ENCODE measurements around the gene SGCA.

The SGCA gene

DNA sequence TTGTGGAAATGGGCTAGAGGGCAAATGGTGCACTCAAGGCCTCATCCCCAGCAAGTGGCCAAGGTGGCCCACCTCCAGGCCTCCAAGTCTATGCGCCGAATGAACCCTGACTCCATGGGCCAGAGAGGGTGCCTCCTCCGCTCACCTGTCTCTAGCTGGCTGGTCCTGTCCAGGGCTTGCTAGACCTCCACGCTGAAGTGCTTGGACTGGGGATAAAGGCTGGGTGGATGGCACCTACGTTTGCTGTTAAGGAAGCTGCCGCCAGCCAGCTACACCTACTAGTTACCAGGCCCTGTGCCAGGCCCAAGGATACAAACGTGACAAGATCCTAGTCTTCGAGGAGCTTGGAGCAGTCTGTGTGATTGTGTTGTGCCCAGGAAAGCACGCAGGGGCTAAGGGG lies 739 bp upstream of the SGCA start:
- ChIA-PET POLR2A (interaction anchor here (1.3 kb wide), 1 partner anchor 13 kb away, joined by 8 read pairs; no protein-coding TSS in a partner anchor), CTCF (interaction anchor here (0.5 to 7.4 kb wide), 15 partner anchors 10 to 151 kb away, joined by 3 to 106 read pairs (median 5); no protein-coding TSS in a partner anchor)
- H3K36me3 ChIP-seq (ENCODE audit: control insufficient read depth in 2 of 2, insufficient read depth in 1 of 2, low read length in 2 of 2) = no peaks in the 10 kb centered on the region
- H3K4me3 ChIP-seq (ENCODE audit: low read depth, low read length) = no peak overlapping the region
- no peaks in the 10 kb centered on the region for H3K9me3 ChIP-seq (ENCODE audit: control insufficient read depth, insufficient read depth, low read depth, low read length)
- no peak overlapping the region for H3K27ac ChIP-seq (ENCODE audit: extremely low read depth, low read depth, low read length)
- no peak for TF ChIP-seq ZNF121 (tag by site-specific recombination; IDR thresholded peaks at IDR 0.05)
- TF ChIP-seq GLIS1 (tag by site-specific recombination; IDR thresholded peaks at IDR 0.05) = no peak
- no peak for TF ChIP-seq WT1 (tag by site-specific recombination; IDR thresholded peaks at IDR 0.05)
- no peak for TF ChIP-seq ZNF24 (tag by site-specific recombination; IDR thresholded peaks at IDR 0.05)
- TF ChIP-seq ZNF211 (tag by site-specific recombination; IDR thresholded peaks at IDR 0.05; ENCODE audit: low read depth) = no peak
- no peak for TF ChIP-seq ZNF2 (tag by site-specific recombination; IDR thresholded peaks at IDR 0.05)
- TF ChIP-seq ZNF48 (tag by site-specific recombination; IDR thresholded peaks at IDR 0.05) = no peak
- TF ChIP-seq ZBTB10 (tag by site-specific recombination; IDR thresholded peaks at IDR 0.05) = no peak
- TF ChIP-seq ZNF658 (tag by site-specific recombination; IDR thresholded peaks at IDR 0.05) = no peak
- TF ChIP-seq ZNF133 (tag by site-specific recombination; IDR thresholded peaks at IDR 0.05) = no peak
- no peak for TF ChIP-seq ZNF621 (tag by site-specific recombination; IDR thresholded peaks at IDR 0.05)
- TF ChIP-seq ZNF510 (tag by site-specific recombination; IDR thresholded peaks at IDR 0.05; ENCODE audit: insufficient replicate concordance) = no peak
- TF ChIP-seq, protein P1, sequence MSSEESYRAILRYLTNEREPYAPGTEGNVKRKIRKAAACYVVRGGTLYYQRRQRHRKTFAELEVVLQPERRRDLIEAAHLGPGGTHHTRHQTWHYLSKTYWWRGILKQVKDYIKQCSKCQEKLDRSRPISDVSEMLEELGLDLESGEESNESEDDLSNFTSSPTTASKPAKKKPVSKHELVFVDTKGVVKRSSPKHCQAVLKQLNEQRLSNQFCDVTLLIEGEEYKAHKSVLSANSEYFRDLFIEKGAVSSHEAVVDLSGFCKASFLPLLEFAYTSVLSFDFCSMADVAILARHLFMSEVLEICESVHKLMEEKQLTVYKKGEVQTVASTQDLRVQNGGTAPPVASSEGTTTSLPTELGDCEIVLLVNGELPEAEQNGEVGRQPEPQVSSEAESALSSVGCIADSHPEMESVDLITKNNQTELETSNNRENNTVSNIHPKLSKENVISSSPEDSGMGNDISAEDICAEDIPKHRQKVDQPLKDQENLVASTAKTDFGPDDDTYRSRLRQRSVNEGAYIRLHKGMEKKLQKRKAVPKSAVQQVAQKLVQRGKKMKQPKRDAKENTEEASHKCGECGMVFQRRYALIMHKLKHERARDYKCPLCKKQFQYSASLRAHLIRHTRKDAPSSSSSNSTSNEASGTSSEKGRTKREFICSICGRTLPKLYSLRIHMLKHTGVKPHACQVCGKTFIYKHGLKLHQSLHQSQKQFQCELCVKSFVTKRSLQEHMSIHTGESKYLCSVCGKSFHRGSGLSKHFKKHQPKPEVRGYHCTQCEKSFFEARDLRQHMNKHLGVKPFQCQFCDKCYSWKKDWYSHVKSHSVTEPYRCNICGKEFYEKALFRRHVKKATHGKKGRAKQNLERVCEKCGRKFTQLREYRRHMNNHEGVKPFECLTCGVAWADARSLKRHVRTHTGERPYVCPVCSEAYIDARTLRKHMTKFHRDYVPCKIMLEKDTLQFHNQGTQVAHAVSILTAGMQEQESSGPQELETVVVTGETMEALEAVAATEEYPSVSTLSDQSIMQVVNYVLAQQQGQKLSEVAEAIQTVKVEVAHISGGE (tag by site-specific recombination; conservative IDR thresholded peaks at IDR 0.05; ENCODE audit: low read depth) = no peak
- TF ChIP-seq ZSCAN5A (tag by site-specific recombination; IDR thresholded peaks at IDR 0.05) = no peak
- TF ChIP-seq, protein P2, sequence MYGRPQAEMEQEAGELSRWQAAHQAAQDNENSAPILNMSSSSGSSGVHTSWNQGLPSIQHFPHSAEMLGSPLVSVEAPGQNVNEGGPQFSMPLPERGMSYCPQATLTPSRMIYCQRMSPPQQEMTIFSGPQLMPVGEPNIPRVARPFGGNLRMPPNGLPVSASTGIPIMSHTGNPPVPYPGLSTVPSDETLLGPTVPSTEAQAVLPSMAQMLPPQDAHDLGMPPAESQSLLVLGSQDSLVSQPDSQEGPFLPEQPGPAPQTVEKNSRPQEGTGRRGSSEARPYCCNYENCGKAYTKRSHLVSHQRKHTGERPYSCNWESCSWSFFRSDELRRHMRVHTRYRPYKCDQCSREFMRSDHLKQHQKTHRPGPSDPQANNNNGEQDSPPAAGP (tag by site-specific recombination; IDR thresholded peaks at IDR 0.05) = no peak
- no peak for TF ChIP-seq ZNF623 (tag by site-specific recombination; IDR thresholded peaks at IDR 0.05)
- TF ChIP-seq ZNF248 (tag by site-specific recombination; IDR thresholded peaks at IDR 0.05) = no peak
- TF ChIP-seq, protein P3, sequence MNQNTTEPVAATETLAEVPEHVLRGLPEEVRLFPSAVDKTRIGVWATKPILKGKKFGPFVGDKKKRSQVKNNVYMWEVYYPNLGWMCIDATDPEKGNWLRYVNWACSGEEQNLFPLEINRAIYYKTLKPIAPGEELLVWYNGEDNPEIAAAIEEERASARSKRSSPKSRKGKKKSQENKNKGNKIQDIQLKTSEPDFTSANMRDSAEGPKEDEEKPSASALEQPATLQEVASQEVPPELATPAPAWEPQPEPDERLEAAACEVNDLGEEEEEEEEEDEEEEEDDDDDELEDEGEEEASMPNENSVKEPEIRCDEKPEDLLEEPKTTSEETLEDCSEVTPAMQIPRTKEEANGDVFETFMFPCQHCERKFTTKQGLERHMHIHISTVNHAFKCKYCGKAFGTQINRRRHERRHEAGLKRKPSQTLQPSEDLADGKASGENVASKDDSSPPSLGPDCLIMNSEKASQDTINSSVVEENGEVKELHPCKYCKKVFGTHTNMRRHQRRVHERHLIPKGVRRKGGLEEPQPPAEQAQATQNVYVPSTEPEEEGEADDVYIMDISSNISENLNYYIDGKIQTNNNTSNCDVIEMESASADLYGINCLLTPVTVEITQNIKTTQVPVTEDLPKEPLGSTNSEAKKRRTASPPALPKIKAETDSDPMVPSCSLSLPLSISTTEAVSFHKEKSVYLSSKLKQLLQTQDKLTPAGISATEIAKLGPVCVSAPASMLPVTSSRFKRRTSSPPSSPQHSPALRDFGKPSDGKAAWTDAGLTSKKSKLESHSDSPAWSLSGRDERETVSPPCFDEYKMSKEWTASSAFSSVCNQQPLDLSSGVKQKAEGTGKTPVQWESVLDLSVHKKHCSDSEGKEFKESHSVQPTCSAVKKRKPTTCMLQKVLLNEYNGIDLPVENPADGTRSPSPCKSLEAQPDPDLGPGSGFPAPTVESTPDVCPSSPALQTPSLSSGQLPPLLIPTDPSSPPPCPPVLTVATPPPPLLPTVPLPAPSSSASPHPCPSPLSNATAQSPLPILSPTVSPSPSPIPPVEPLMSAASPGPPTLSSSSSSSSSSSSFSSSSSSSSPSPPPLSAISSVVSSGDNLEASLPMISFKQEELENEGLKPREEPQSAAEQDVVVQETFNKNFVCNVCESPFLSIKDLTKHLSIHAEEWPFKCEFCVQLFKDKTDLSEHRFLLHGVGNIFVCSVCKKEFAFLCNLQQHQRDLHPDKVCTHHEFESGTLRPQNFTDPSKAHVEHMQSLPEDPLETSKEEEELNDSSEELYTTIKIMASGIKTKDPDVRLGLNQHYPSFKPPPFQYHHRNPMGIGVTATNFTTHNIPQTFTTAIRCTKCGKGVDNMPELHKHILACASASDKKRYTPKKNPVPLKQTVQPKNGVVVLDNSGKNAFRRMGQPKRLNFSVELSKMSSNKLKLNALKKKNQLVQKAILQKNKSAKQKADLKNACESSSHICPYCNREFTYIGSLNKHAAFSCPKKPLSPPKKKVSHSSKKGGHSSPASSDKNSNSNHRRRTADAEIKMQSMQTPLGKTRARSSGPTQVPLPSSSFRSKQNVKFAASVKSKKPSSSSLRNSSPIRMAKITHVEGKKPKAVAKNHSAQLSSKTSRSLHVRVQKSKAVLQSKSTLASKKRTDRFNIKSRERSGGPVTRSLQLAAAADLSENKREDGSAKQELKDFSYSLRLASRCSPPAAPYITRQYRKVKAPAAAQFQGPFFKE (tag by site-specific recombination; IDR thresholded peaks at IDR 0.05; ENCODE audit: borderline replicate concordance) = no peak
- H3K4me1 ChIP-seq (ENCODE audit: control insufficient read depth, insufficient read depth, low read length) = no peaks in the 10 kb centered on the region
